Superior temporal gyrus (tissue), 1 donor: Measurements from ENCODE around the gene GRB14.

ENCODE experiments used
- DNase-seq: peaks from one replicate; pipeline ENCODE4 v3.0.0-alpha.2; 2016; ENCODE audit errors: extremely low spot score

GRB14 gene

GRCh38 chr2:164613321-164613982 lies 7.8 kb downstream of the GRB14 start:
- no peak for DNase-seq

GRCh38 chr2:164609790-164610189 lies 11.5 kb downstream of the GRB14 start:
- no peak for DNase-seq

GRCh38 chr2:164606557-164606956 lies 14.7 kb downstream of the GRB14 start:
- DNase-seq = no peak

- no peak for DNase-seq
Measured at GRCh38 chr2:164605295-164605694, 16.0 kb downstream of the GRB14 start.

- DNase-seq = no peak
Measured at GRCh38 chr2:164600763-164601162, 20.5 kb downstream of the GRB14 start.

- DNase-seq = no peak
Measured at GRCh38 chr2:164599954-164600589, 21.2 kb downstream of the GRB14 start.

- DNase-seq = no peak
Measured at GRCh38 chr2:164597983-164598382, 23.3 kb downstream of the GRB14 start.

- DNase-seq = no peak
Measured at GRCh38 chr2:164595031-164595430, 26.3 kb downstream of the GRB14 start.

- DNase-seq = no peak
Measured at GRCh38 chr2:164593959-164594358, 27.3 kb downstream of the GRB14 start.

GRCh38 chr2:164593541-164593940 lies 27.7 kb downstream of the GRB14 start:
- no peak for DNase-seq

- no peak for DNase-seq
Measured at GRCh38 chr2:164589522-164589921, 31.8 kb downstream of the GRB14 start.

- DNase-seq = no peak
Measured at GRCh38 chr2:164581050-164581449, 40.2 kb downstream of the GRB14 start.

GRCh38 chr2:164574931-164575330 lies 46.4 kb downstream of the GRB14 start:
- DNase-seq = no peak

- DNase-seq = no peak
Measured at GRCh38 chr2:164570475-164570874, 50.8 kb downstream of the GRB14 start.

GRCh38 chr2:164569378-164569777 lies 51.9 kb downstream of the GRB14 start:
- no peak for DNase-seq

- no peak for DNase-seq
Measured at GRCh38 chr2:164568317-164568716, 53.0 kb downstream of the GRB14 start.

- no peak for DNase-seq
Measured at GRCh38 chr2:164567335-164567989, 53.8 kb downstream of the GRB14 start.

- no peak for DNase-seq
Measured at GRCh38 chr2:164565359-164565758, 55.9 kb downstream of the GRB14 start.

GRCh38 chr2:164562666-164563065 lies 58.6 kb downstream of the GRB14 start:
- no peak for DNase-seq

GRCh38 chr2:164561991-164562390 lies 59.3 kb downstream of the GRB14 start:
- DNase-seq = no peak

GRCh38 chr2:164561416-164561815 lies 59.9 kb downstream of the GRB14 start:
- DNase-seq = no peak

GRCh38 chr2:164560902-164561301 lies 60.4 kb downstream of the GRB14 start:
- no peak for DNase-seq

- peak; percentile 74 for DNase-seq
Measured at GRCh38 chr2:164560181-164560792, 61.0 kb downstream of the GRB14 start.
